Activated T-helper 1 cell treated with anti-CD3 and anti-CD28 coated beads, Interleukin-12 subunit alpha, Interleukin-12 subunit beta, Interleukin-2, Interleukin-4 antibody, amounts not matched to agents 30 ng/mL and 10 ng/mL and 1 ng/mL, durations not matched to agents 14 hours and 24 hours and 36 hours (primary cell): ENCODE results near the gene KIF17. TPM values are rescaled to one million over a fixed set of nuclear protein-coding genes. Genes with fewer than 3 reads are reported as not detected.
"Not testable (repeated sequence)": the region's sequence is repeated elsewhere in the genome, so short reads cannot be mapped to it uniquely, and the experiment has no call there.

Source experiments
- DNase-seq: peaks from one replicate; pipeline ENCODE4 v3.0.0; 2021; ENCODE audit warnings: low spot score
- H3K27ac Mint-ChIP-seq: one replicate; pipeline ENCODE4 v1.8.0; 2021; ENCODE audit warnings: mild to moderate bottlenecking, mixed read lengths
- H3K27me3 Mint-ChIP-seq: one replicate; pipeline ENCODE4 v1.8.0; 2022; ENCODE audit warnings: mild to moderate bottlenecking, moderate library complexity, mixed read lengths; ENCODE audit not compliant: insufficient read depth
- H3K36me3 Mint-ChIP-seq: one replicate; pipeline ENCODE4 v1.8.0; 2021; ENCODE audit warnings: low read depth, mixed read lengths
- H3K4me1 Mint-ChIP-seq: one replicate; pipeline ENCODE4 v1.8.0; 2021; ENCODE audit warnings: low read depth, mixed read lengths
- H3K4me3 Mint-ChIP-seq: one replicate; pipeline ENCODE4 v1.8.0; 2021; ENCODE audit warnings: mild to moderate bottlenecking, moderate library complexity, mixed read lengths
- H3K9me3 Mint-ChIP-seq: one replicate; pipeline ENCODE4 v1.8.0; 2021; ENCODE audit warnings: mixed read lengths
- intact Hi-C: fragments of 100-400 bp; cut with micrococcal nuclease; formaldehyde crosslinking; loops from one replicate; pipeline ENCODE4 v1.15.1; 2024
- total RNA-seq: library from RNA; stranded (reverse); gene quantifications from 2 replicates; pipeline ENCODE4 v1.2.3, GENCODE V29; 2022

Gene KIF17
- total RNA-seq, 1 donor from 2014 or later, result not detected

DNA sequence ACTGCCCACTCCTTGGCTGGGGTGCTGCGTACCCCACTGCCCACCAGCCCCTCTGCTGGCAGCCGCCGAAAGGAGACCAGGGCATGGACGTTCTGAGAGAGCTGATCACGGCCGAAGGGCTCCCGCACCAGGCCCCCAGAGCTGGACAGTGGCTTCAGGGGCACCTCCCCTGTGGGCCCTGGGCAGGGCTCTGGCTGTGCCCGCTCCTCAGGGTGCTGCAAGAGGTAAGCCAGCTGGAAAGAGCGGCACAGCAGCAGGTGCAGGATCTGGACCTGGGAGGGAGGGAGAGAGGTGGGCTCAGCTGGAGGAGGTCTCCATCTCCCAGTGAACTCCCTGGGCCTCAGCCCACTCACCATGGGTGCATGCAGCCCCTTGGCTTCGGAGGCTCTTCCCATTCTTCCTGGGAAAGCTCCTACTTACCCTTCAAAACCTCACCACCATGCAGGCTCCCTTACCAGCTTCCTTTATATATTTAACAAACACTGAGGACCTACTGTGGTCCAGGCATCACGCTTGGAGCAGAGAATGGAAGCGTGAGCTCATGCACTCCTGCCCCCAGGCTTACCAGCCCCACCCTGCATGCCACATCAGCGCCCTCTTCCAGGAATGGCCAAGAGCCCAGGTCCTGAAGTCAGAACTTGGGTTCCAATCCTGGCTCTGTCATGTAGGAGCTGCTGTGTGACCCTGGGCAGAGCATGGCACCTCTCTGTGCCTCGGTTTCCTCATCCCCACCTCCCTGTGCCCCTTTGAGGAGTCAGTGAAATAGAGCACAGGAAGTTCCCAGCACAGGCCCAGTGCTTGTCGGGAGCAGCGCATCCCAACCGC, 6.8 kb upstream of the KIF17 start:
- H3K9me3 Mint-ChIP-seq, result no peaks in the 10 kb centered on the region
- H3K27me3 Mint-ChIP-seq, result peaks cover 9% of the 10 kb centered on the region
- H3K4me3 Mint-ChIP-seq, result no peak overlapping the region
- intact Hi-C loops, result no loop called here
- H3K36me3 Mint-ChIP-seq, result no peaks in the 10 kb centered on the region
- no peak for DNase-seq
- H3K4me1 Mint-ChIP-seq, result no peaks in the 10 kb centered on the region
- H3K27ac Mint-ChIP-seq, result no peak overlapping the region

- H3K27me3 Mint-ChIP-seq, result peaks cover 11% of the 10 kb centered on the region
- H3K9me3 Mint-ChIP-seq, result no peaks in the 10 kb centered on the region
- DNase-seq, result no peak
- intact Hi-C loops, result no loop called here
- H3K36me3 Mint-ChIP-seq, result no peaks in the 10 kb centered on the region
- H3K4me1 Mint-ChIP-seq, result no peaks in the 10 kb centered on the region
- H3K4me3 Mint-ChIP-seq, result no peak overlapping the region
- no peak overlapping the region for H3K27ac Mint-ChIP-seq
Measured at GRCh38 chr1:20723537-20724363, 5.9 kb upstream of the KIF17 start.

DNA sequence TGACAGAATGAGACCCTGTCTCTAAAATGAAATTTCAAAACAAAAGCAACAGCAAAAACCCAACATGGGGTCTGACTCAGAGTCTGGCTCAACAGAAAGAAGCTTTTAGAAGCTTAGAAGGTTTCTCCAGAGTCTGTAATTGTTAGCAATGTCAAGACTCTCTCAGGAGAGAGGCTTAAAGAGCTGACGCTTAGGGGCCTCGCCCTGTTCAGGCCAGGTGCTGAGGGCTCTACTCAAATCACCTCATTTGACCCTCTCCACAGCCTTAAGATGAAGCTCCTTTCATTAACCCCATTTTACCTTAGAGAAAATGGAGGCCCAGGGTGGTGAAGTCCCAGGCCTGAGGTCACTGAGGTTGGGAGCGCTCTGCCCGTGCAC, 5.3 kb upstream of the KIF17 start:
- H3K36me3 Mint-ChIP-seq, result no peaks in the 10 kb centered on the region
- no peak overlapping the region for H3K4me3 Mint-ChIP-seq
- H3K4me1 Mint-ChIP-seq, result no peaks in the 10 kb centered on the region
- no peaks in the 10 kb centered on the region for H3K9me3 Mint-ChIP-seq
- peaks cover 17% of the 10 kb centered on the region for H3K27me3 Mint-ChIP-seq
- DNase-seq, result no peak
- intact Hi-C loops, result no loop called here
- no peak overlapping the region for H3K27ac Mint-ChIP-seq

DNA sequence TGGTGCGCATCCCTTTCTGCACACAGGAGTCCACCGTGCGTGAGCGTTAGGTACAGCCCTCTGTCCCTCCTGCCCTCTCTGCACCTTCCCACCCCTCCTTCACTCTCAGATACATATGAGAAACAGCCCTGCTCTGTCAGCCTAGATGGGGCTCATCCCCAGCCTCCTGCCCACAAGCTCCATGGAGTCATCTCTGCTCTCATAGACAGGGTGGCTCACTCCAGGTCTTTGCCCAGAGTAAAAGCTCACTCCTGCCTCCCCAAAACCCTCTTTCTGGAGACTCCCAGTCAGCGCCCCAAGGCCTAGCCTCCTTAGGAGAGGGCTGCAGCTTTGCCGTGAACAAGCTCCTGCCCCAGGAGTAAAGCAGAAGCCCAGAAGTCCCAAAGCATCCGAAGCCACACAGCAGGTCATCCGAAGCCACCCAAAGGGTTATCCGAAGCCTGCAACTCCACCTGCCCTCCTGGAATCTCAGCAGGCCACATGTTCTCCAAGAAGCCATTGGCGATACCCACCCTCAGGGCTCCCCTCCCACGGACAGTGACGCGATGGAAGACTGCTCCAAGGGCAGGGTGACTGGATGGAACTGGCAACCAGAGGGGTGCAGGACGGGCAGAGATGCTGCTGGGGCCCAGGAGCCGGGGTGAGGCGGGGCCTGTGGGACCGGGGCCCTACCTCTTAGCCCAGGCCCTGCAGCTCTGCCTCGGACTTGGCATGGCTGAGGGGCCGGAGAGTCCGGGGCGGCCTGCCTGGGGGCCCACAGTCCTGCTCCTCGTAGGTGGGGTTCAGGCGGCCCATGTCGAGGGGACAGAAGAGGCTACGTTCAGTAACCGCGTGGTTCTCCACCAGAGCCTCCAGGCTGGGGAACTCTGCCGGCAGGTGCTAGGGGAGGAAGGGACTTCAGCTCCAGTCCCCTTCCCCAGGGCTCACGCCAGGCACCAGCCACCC, 3.6 kb upstream of the KIF17 start:
- Mint-ChIP-seq H3K4me3 (no peak overlapping the region), H3K27me3 (peaks cover 27% of the 10 kb centered on the region), H3K4me1 (peaks cover 5% of the 10 kb centered on the region), H3K27ac (no peak overlapping the region), H3K36me3 (no peaks in the 10 kb centered on the region), H3K9me3 (no peaks in the 10 kb centered on the region)
- intact Hi-C loops, result no loop called here
- DNase-seq, result no peak

DNA sequence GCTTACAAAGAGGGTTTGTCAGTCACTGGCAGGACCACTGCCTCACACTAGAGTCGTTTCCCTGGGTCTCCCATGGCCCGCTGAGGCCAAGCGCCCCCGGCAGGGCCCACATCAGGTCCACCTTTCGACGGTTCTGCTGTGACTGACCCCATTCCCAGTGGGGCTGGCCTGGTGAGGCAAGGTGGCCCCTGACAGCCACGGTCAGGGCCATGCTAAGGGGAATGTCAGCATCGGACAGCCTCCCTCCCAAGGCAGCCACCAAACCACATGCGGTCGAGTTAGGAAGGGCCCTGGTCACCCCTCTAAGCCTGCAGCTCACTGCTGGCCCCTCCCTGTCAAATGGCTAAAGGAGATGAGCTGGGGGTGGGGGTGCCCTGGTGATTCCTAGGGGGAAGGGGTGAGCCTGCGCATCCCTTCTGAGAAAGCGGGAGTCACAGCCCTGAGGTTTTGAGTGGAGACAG, 2.9 kb upstream of the KIF17 start:
- intact Hi-C loops, result no loop called here
- Mint-ChIP-seq H3K27ac (no peak overlapping the region), H3K4me3 (no peak overlapping the region), H3K4me1 (peaks cover 9% of the 10 kb centered on the region), H3K36me3 (no peaks in the 10 kb centered on the region), H3K27me3 (peaks cover 34% of the 10 kb centered on the region), H3K9me3 (no peaks in the 10 kb centered on the region)
- no peak for DNase-seq

GRCh38 chr1:20719871-20720620, 2.2 kb upstream of the KIF17 start:
- peaks cover 38% of the 10 kb centered on the region for H3K27me3 Mint-ChIP-seq
- no peak overlapping the region for H3K4me3 Mint-ChIP-seq
- H3K27ac Mint-ChIP-seq, result no peak overlapping the region
- H3K4me1 Mint-ChIP-seq, result peaks cover 9% of the 10 kb centered on the region
- intact Hi-C loops, result no loop called here
- H3K36me3 Mint-ChIP-seq, result no peaks in the 10 kb centered on the region
- DNase-seq, result no peak
- H3K9me3 Mint-ChIP-seq, result no peaks in the 10 kb centered on the region

DNA sequence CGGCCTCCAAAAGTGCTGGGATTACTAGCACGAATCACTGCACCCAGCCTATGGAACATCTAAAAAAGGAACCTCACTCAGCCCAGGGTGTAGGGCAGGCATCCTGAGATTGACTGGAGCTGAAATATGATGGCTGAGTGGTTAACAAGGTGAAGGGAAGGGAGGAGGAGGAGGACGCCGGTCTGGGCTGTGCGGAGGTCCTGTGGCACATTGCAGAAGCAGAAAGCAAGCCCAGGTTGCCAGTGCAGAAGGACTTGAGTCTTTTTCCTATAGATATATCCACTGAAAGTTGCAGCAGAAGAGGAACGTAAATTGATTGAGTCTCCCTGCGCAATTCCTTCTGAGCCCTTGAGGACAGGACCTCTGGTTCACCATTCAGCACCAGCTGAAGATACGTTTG, 1.5 kb upstream of the KIF17 start:
- no peaks in the 10 kb centered on the region for H3K36me3 Mint-ChIP-seq
- no peak for DNase-seq
- H3K4me1 Mint-ChIP-seq, result peaks cover 9% of the 10 kb centered on the region
- no peak overlapping the region for H3K4me3 Mint-ChIP-seq
- peaks cover 38% of the 10 kb centered on the region for H3K27me3 Mint-ChIP-seq
- H3K27ac Mint-ChIP-seq, result no peak overlapping the region
- no peaks in the 10 kb centered on the region for H3K9me3 Mint-ChIP-seq
- intact Hi-C loops, result no loop called here

DNA sequence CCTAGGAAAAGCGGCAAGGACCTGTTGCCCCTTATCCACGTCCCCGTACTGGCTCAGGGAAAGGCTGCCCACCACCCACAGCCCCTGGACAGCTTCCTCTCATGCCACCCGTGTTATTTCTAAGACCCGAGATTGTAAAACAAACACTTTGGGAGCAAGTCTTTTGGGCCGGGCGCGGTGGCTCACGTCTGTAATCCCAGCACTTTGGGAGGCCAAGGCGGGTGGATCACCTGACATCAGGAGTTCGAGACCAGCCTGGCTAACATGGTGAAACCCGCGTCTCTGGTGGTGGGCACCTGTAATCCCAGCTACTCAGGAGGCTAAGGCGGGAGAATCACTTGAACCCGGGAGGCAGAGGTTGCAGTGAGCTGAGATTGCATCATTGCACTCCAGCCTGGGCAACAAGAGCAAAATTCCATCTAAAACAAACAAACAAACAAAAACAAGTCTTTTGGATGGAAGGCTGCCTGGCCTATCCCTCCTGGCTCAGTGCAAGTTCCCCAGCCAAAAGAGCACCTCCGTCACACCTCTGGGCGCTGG, 606 bp upstream of the KIF17 start:
- H3K36me3 Mint-ChIP-seq, H3K27ac Mint-ChIP-seq, intact Hi-C loops, H3K4me1 Mint-ChIP-seq, H3K9me3 Mint-ChIP-seq, DNase-seq: not testable (repeated sequence)
- Mint-ChIP-seq H3K4me3 (peak overlapping the region; percentile 60), H3K27me3 (peaks cover 38% of the 10 kb centered on the region)

- intact Hi-C loops, result no loop called here
- no peaks in the 10 kb centered on the region for H3K9me3 Mint-ChIP-seq
- H3K36me3 Mint-ChIP-seq, result no peaks in the 10 kb centered on the region
- no peak for DNase-seq
- H3K4me1 Mint-ChIP-seq, result peaks cover 9% of the 10 kb centered on the region
- peak overlapping the region; percentile 71 for H3K4me3 Mint-ChIP-seq
- H3K27me3 Mint-ChIP-seq, result peaks cover 38% of the 10 kb centered on the region
- peak overlapping the region; percentile 47 for H3K27ac Mint-ChIP-seq
Measured at GRCh38 chr1:20716232-20716631, 1.6 kb downstream of the KIF17 start.

DNA sequence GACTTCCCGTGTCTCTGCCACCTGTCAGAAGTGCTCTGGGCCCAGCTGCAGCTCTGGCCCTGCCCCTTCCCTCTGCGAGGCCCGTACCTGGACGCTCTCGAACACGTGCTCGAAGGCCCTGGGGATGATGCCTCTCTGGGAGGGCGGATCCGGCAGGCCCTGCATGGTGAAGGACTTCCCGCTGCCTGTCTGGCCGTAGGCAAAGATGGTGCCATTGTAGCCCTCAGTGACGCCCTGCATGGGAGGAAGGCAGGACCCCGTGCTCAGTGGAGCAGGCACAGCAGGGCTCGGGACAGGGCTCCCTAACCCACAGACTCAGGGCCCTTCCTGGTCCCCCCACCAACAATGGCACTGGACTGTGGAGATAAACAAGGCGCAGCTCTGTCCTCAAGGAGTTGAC, 2.4 kb downstream of the KIF17 start:
- intact Hi-C loops, result no loop called here

DNA sequence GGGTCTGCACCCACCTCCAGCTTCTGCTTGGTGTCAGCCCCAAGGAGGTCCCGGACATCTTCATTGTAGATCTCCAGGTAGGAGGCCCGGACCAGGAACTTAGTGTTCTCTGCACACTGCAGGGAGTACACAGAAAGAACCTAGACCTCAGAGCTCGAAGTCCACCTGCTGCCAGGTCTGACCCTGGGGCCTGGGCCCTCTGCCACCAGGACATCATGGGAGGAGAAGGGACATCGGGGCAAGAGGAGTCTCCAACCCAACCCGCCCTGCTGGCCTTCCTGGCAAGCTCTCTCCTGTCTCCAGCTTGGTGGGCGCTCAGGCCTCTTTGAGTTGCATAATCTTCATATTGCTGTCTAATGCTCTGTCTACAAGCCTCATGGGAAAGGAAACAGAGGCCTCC, 4.4 kb downstream of the KIF17 start:
- H3K27me3 Mint-ChIP-seq, result peaks cover 26% of the 10 kb centered on the region
- H3K9me3 Mint-ChIP-seq, result no peaks in the 10 kb centered on the region
- DNase-seq, result no peak
- H3K4me3 Mint-ChIP-seq, result no peak overlapping the region
- no peak overlapping the region for H3K27ac Mint-ChIP-seq
- peaks cover 9% of the 10 kb centered on the region for H3K4me1 Mint-ChIP-seq
- H3K36me3 Mint-ChIP-seq, result no peaks in the 10 kb centered on the region
- intact Hi-C loops, result no loop called here

More for the DNA sequence above, 2.4 kb downstream of the KIF17 start:
- peaks cover 9% of the 10 kb centered on the region for H3K4me1 Mint-ChIP-seq
- H3K27me3 Mint-ChIP-seq, result peaks cover 40% of the 10 kb centered on the region
- DNase-seq, result no peak
- H3K27ac Mint-ChIP-seq, result no peak overlapping the region
- H3K4me3 Mint-ChIP-seq, result no peak overlapping the region
- no peaks in the 10 kb centered on the region for H3K9me3 Mint-ChIP-seq
- H3K36me3 Mint-ChIP-seq, result no peaks in the 10 kb centered on the region

GRCh38 chr1:20712215-20712577, 5.6 kb downstream of the KIF17 start:
- Mint-ChIP-seq H3K36me3 (no peaks in the 10 kb centered on the region), H3K9me3 (no peaks in the 10 kb centered on the region), H3K27me3 (peaks cover 19% of the 10 kb centered on the region), H3K4me1 (peaks cover 9% of the 10 kb centered on the region), H3K4me3 (no peak overlapping the region), H3K27ac (no peak overlapping the region)
- no peak for DNase-seq
- intact Hi-C loops, result no loop called here
